Thyroid gland (tissue), 4 donors: ENCODE data around the gene PGS1. TPM values are rescaled to one million over a fixed set of nuclear protein-coding genes. Genes with fewer than 3 reads are reported as not detected.
A peak's percentile ranks its signal among the peaks of the same experiment; 100 is the strongest.

Experiments
- DNase-seq, 2 donors: peaks; one replicate each; pipeline ENCODE4 v3.0.0-alpha.2; 2019
- H3K27ac ChIP-seq, 3 donors: fragments of 200-600 bp; sonication (generic); 1 replicate in 2 of 3; 2 replicates in 1 of 3; pipeline ENCODE4 v1.5.1; 2016 to 2019; ENCODE audit warnings: mild to moderate bottlenecking in 1 of 3, moderate library complexity in 1 of 3
- H3K27me3 ChIP-seq: fragments of 200-600 bp; sonication (generic); one replicate; pipeline ENCODE4 v1.5.1; 2019
- H3K36me3 ChIP-seq, 2 donors: fragments of 200-600 bp; sonication (generic); one replicate each; pipeline ENCODE4 v1.5.1; 2016 to 2019
- H3K4me1 ChIP-seq, 2 donors: fragments of 200-600 bp; sonication (generic); one replicate each; pipeline ENCODE4 v1.5.1; 2017 to 2019
- H3K4me3 ChIP-seq, 3 donors: fragments of 200-600 bp; sonication (generic); replicated peaks in 1 of 3; 1 replicate in 2 of 3; 2 replicates in 1 of 3; pipeline ENCODE4 v1.5.1; 2016; ENCODE audit warnings: mild to moderate bottlenecking in 1 of 3
- H3K9me3 ChIP-seq: fragments of 200-600 bp; sonication (generic); one replicate; pipeline ENCODE4 v1.5.1; 2017
- POLR2A ChIP-seq, 2 donors: fragments of 450-650 bp; IDR thresholded peaks; one replicate each; pipeline ENCODE4 v1.6.1; 2017; ENCODE audit warnings: antibody characterized with exemption in 2 of 2, mild to moderate bottlenecking in 2 of 2, moderate library complexity in 1 of 2
- WGBS, 2 donors: methylation state at CpG; one replicate each; pipeline ENCODE4 v1.1.5; 2017; 5-methylcytosine and 5-hydroxymethylcytosine counted together
- intact Hi-C: fragments of 100-400 bp; cut with DNase I; formaldehyde crosslinking; loops from one replicate; pipeline ENCODE4 v1.15.1; 2023
- total RNA-seq, 4 donors: library from RNA; depleted of rRNA; stranded (reverse); fragments of >200 nt; gene quantifications; one replicate each; pipeline ENCODE4 v1.2.3, GENCODE V29; 2016
- TF ChIP-seq, protein P1 (sequence below), 6 experiments: fragments of 200-600 bp in 3 of 6; fragments of 450-650 bp in 3 of 6; sonication (generic) in 3 of 6; IDR thresholded peaks; one replicate each; pipeline ENCODE4 v1.5.1; 2016 to 2019; ENCODE audit warnings: antibody characterized with exemption in 6 of 6, mild to moderate bottlenecking in 2 of 6, inconsistent platforms in 1 of 6, moderate library complexity in 1 of 6

Gene PGS1
- total RNA-seq, 4 donors from 2014 or later, result 41.2 to 87.2 (median 69.1) TPM

DNA sequence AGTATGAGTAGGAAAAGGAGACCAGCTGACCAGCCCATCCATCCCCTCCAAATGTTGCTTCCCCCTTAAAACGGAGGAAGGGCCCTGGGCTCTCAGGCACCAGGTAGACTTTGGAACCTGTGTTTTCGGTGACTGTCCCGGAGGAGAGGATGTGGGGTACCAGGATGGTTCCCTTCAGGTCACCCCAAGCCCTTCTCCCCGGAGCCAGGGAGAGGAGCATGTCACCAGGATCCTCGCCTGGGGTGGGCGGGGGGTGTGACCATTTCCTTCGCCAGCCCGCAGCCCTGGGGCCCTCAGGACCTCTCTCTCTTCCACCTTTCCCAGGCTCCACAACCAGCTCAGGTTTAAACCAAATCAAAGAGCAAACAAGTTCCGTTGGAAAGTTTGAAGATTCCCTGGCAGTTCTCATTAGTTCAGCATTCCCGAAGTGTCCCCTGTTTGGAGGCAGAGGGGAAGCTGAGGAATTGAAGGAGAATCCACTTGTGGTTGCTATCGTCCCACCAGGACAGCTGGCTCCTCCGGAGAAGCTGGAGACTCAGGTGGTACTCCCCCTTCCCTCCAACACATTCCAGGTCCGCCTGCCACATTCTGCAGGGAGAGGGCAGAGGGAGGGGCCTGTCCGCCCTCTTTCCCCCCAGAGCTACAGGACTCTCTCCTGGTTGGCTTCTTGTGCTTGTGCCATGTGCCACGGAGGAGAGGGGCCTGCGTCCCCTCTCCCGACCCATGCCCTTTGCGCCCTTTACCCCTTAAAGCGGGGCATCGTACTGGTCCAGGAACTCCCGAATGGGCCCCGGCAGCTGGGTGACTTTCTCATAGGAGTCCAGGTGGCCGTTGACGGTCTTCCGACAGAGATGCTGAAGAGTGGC is 20.5 kb upstream of the PGS1 start:
- peak overlapping the region in 2 of 3 donors; percentile 4 to 94 for H3K4me3 ChIP-seq
- 84 to 92% methylated on average over 22 to 25 of the region's 25 CpGs for WGBS, 2 donors
- H3K36me3 ChIP-seq, result peaks cover 0 to 13% of the 10 kb centered on the region in 2 donors
- intact Hi-C loops, result no loop called here
- no peaks in the 10 kb centered on the region for H3K27me3 ChIP-seq
- H3K9me3 ChIP-seq, result no peaks in the 10 kb centered on the region
- DNase-seq, result no peak
- peak overlapping the region in 2 of 3 donors; percentile 85 to 94 for H3K27ac ChIP-seq
- peaks cover 13 to 68% of the 10 kb centered on the region in 2 donors for H3K4me1 ChIP-seq
- TF ChIP-seq POLR2A (IDR thresholded peaks at IDR 0.05), result no peak
- TF ChIP-seq, protein P1, sequence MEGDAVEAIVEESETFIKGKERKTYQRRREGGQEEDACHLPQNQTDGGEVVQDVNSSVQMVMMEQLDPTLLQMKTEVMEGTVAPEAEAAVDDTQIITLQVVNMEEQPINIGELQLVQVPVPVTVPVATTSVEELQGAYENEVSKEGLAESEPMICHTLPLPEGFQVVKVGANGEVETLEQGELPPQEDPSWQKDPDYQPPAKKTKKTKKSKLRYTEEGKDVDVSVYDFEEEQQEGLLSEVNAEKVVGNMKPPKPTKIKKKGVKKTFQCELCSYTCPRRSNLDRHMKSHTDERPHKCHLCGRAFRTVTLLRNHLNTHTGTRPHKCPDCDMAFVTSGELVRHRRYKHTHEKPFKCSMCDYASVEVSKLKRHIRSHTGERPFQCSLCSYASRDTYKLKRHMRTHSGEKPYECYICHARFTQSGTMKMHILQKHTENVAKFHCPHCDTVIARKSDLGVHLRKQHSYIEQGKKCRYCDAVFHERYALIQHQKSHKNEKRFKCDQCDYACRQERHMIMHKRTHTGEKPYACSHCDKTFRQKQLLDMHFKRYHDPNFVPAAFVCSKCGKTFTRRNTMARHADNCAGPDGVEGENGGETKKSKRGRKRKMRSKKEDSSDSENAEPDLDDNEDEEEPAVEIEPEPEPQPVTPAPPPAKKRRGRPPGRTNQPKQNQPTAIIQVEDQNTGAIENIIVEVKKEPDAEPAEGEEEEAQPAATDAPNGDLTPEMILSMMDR (IDR thresholded peaks at IDR 0.05), result no peak

- DNase-seq, result peak; percentile 37 to 48
- Histone ChIP-seq H3K4me3 (peak overlapping the region; percentile 4 to 94 (median 60)), H3K9me3 (no peaks in the 10 kb centered on the region), H3K36me3 (peaks cover 0 to 13% of the 10 kb centered on the region in 2 donors), H3K27me3 (no peaks in the 10 kb centered on the region), H3K4me1 (peaks cover 7 to 61% of the 10 kb centered on the region in 2 donors), H3K27ac (peak overlapping the region; percentile 82 to 94 (median 85))
- TF ChIP-seq POLR2A (IDR thresholded peaks at IDR 0.05), result no peak
- TF ChIP-seq, protein P1 (IDR thresholded peaks at IDR 0.05), result no peak
- intact Hi-C loops, result no loop called here
- 36 to 61% methylated on average over 20 to 36 of the region's 72 CpGs for WGBS, 2 donors
These were observed 19.7 kb upstream of the PGS1 start for GRCh38 chr17:78358538-78359320.

DNA sequence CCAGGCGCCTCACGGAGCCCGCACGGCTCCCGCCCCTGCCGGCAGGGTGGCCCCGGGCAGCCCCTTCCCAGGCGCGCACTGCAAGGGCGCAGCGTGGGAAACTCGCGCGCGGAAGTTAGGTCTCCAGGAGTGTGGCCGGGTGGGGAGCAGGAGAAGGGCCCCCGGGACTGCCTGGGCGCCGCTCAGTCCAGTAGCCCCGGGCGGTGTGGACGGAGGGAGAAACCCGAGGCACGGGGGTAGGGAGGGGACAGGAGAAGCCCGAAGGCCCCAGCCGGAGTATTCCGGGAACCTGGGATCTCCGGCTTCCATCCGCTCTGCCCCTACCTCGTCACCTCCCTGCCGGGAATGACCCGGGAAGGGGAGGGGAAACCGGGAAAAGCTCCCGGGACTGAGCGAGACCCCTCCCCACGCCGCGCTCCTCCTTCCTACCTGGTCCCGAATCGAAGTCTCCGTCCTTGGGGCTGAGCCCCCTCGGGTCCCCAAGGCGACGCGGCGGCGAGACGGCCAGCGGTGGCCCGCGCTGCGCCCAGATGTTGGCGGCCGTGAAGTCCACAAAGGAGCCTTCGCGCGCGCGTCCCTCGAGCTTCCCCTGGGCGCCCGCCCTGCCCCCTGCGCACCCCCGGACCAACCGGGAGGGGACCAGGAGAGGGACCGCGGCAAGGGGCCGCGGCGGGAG is 19.0 kb upstream of the PGS1 start:
- Histone ChIP-seq H3K9me3 (no peaks in the 10 kb centered on the region), H3K4me1 (peaks cover 5 to 54% of the 10 kb centered on the region in 2 donors), H3K27ac (peak overlapping the region; percentile 82 to 94 (median 85)), H3K27me3 (no peaks in the 10 kb centered on the region), H3K36me3 (peaks cover 0 to 13% of the 10 kb centered on the region in 2 donors), H3K4me3 (peak overlapping the region; percentile 4 to 94 (median 60))
- DNase-seq, result peak; percentile 37 to 42
- WGBS, 2 donors, result 0% methylated on average over 9 to 24 of the region's 70 CpGs
- intact Hi-C loops, result no loop called here
- TF ChIP-seq POLR2A (IDR thresholded peaks at IDR 0.05), result no peak
- TF ChIP-seq, protein P1 (IDR thresholded peaks at IDR 0.05), result no peak

- Histone ChIP-seq H3K27ac (peak within 1 kb of the TSS; percentile 82 to 96 (median 85)), H3K36me3 (peaks cover 0 to 13% of the 10 kb centered on the region in 2 donors), H3K9me3 (no peaks in the 10 kb centered on the region), H3K27me3 (no peaks in the 10 kb centered on the region), H3K4me1 (peaks cover 7 to 54% of the 10 kb centered on the region in 2 donors), H3K4me3 (peak within 1 kb of the TSS; percentile 4 to 94 (median 60))
- intact Hi-C loops, result loop anchor here (2.0 kb wide), 1 partner anchor 63 kb away; no protein-coding TSS in a partner anchor
- TF ChIP-seq, protein P1 (IDR thresholded peaks at IDR 0.05), result no peak
- peak; percentile 90 to 92 for TF ChIP-seq POLR2A (IDR thresholded peaks at IDR 0.05)
- WGBS, 2 donors, result 0 to 1% methylated on average over 25 to 26 of the region's 59 CpGs
- peak; percentile 91 to 94 for DNase-seq
These were observed 18.5 kb upstream of the PGS1 start, which contains the start of gene SOCS3 for GRCh38 chr17:78359997-78360370. Gene SOCS3 (minus strand): TSS chr17:78360077. CDS start chr17:78359095, 982 bp downstream.
